AML-193 (cell line): ENCODE data around the gene BAIAP3.
"Not testable (repeated sequence)": the region's sequence is repeated elsewhere in the genome, so short reads cannot be mapped to it uniquely, and the experiment has no call there.

Experiments used
- DNase-seq, 2 experiments: peaks; one replicate each; lab custom pipeline; 2025; lab: John Stamatoyannopoulos, UW

The BAIAP3 gene

GRCh38 chr16:1316033-1316405 is 17.4 kb upstream of the BAIAP3 start:
- DNase-seq, result no peak

GRCh38 chr16:1317479-1318267 is 15.8 kb upstream of the BAIAP3 start:
- no peak for DNase-seq

- DNase-seq, result no peak
Measured at GRCh38 chr16:1318268-1318545, 15.2 kb upstream of the BAIAP3 start.

- DNase-seq, result no peak
Measured at GRCh38 chr16:1319041-1319440, 14.4 kb upstream of the BAIAP3 start.

GRCh38 chr16:1320097-1320496 is 13.3 kb upstream of the BAIAP3 start:
- no peak for DNase-seq

- no peak for DNase-seq
Measured at GRCh38 chr16:1320658-1321240, 12.7 kb upstream of the BAIAP3 start.

GRCh38 chr16:1322407-1322806 is 11.0 kb upstream of the BAIAP3 start:
- DNase-seq, result no peak

GRCh38 chr16:1323296-1324239 is 9.9 kb upstream of the BAIAP3 start:
- no peak for DNase-seq

GRCh38 chr16:1324286-1324826 is 9.1 kb upstream of the BAIAP3 start:
- DNase-seq, result no peak

- DNase-seq, result no peak
Measured at GRCh38 chr16:1325261-1325660, 8.2 kb upstream of the BAIAP3 start.

- no peak for DNase-seq
Measured at GRCh38 chr16:1325673-1326371, 7.6 kb upstream of the BAIAP3 start.

GRCh38 chr16:1326391-1326790 is 7.1 kb upstream of the BAIAP3 start:
- no peak for DNase-seq

GRCh38 chr16:1326946-1327618 is 6.4 kb upstream of the BAIAP3 start:
- no peak for DNase-seq

- DNase-seq, result no peak
Measured at GRCh38 chr16:1327619-1327947, 5.9 kb upstream of the BAIAP3 start.

GRCh38 chr16:1328136-1328535 is 5.3 kb upstream of the BAIAP3 start:
- not testable (repeated sequence) for DNase-seq

GRCh38 chr16:1328961-1329360 is 4.5 kb upstream of the BAIAP3 start:
- not testable (repeated sequence) for DNase-seq

GRCh38 chr16:1330260-1330914 is 3.1 kb upstream of the BAIAP3 start:
- DNase-seq, result peak in 1 of 2 experiments; percentile 11

- no peak for DNase-seq
Measured at GRCh38 chr16:1330931-1331711, 2.3 kb upstream of the BAIAP3 start.

GRCh38 chr16:1331712-1332617 is 1.5 kb upstream of the BAIAP3 start:
- peak in 1 of 2 experiments; percentile 25 for DNase-seq
